Measurements from ENCODE around the gene ZNF174. TPM values are rescaled to one million over a fixed set of nuclear protein-coding genes. Genes with fewer than 3 reads are reported as not detected.

Gene ZNF174
- total and polyA plus RNA-seq, 4 donors = 3.8 to 4.6 (median 4.1) TPM

DNA sequence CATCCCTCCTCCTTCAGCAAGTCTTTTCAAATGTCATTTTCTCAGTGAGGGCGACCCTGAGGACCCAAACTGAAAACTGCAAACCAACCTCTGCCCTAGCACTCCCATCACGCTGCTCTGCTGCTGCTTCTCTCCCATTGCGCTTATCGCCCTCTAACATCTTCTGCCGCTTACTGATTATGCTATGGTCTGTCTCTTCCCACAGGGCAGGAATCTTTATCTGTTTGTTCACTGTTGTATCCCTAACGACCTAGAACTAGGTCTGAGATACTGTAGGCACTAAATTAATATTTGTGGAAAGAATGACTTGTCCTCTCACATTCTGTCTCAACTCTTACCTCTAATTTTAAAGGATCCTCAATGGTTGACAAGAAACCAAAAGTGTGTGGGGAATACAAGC is 12.7 kb upstream of the ZNF174 start:
- Histone ChIP-seq H3K27me3 (ENCODE audit: control insufficient read depth in 4 of 4, insufficient read depth in 4 of 4, low read length in 3 of 4) (no peaks in the 10 kb centered on the region), H3K36me3 (ENCODE audit: control insufficient read depth in 4 of 4, insufficient read depth in 3 of 4, low read depth in 1 of 4, low read length in 3 of 4) (peaks cover 31 to 69% (median 64%) of the 10 kb centered on the region in 4 donors), H3K9ac (ENCODE audit: low read depth in 1 of 2, low read length in 2 of 2) (no peak overlapping the region), H3K27ac (ENCODE audit: low read depth in 1 of 2, low read length in 2 of 2) (no peak overlapping the region), H3K4me1 (ENCODE audit: control insufficient read depth in 4 of 4, insufficient read depth in 4 of 4, low read length in 3 of 4) (no peaks in the 10 kb centered on the region), H3K4me3 (ENCODE audit: low read depth in 1 of 3, low read length in 3 of 3) (peak overlapping the region in 2 of 3 donors; percentile 33 to 44), H3K9me3 (ENCODE audit: control insufficient read depth in 4 of 4, low read length in 3 of 4) (peaks cover 33 to 49% (median 48%) of the 10 kb centered on the region in 4 donors)
- DNase-seq (ENCODE audit: low spot score) = no peak
- WGBS = 97% methylated on average over 6 of the region's 6 CpGs
- TF ChIP-seq EGR1 (IDR thresholded peaks at IDR 0.05; ENCODE audit: low read depth in 2 of 2) (no peak), RAD21 (IDR thresholded peaks at IDR 0.05) (no peak), ZBTB33 (IDR thresholded peaks at IDR 0.05) (no peak), YY1 (IDR thresholded peaks at IDR 0.05) (no peak), RXRA (IDR thresholded peaks at IDR 0.05) (no peak), ATF3 (IDR thresholded peaks at IDR 0.05) (no peak), HNF4G (IDR thresholded peaks at IDR 0.05) (no peak), NR2F2 (IDR thresholded peaks at IDR 0.05) (no peak), SP1 (IDR thresholded peaks at IDR 0.05) (no peak), REST (IDR thresholded peaks at IDR 0.05) (no peak), HNF4A (conservative IDR thresholded peaks at IDR 0.05) (no peak), TAF1 (conservative IDR thresholded peaks at IDR 0.05) (no peak), FOXA2 (IDR thresholded peaks at IDR 0.05) (no peak)
- TF ChIP-seq, protein P1, sequence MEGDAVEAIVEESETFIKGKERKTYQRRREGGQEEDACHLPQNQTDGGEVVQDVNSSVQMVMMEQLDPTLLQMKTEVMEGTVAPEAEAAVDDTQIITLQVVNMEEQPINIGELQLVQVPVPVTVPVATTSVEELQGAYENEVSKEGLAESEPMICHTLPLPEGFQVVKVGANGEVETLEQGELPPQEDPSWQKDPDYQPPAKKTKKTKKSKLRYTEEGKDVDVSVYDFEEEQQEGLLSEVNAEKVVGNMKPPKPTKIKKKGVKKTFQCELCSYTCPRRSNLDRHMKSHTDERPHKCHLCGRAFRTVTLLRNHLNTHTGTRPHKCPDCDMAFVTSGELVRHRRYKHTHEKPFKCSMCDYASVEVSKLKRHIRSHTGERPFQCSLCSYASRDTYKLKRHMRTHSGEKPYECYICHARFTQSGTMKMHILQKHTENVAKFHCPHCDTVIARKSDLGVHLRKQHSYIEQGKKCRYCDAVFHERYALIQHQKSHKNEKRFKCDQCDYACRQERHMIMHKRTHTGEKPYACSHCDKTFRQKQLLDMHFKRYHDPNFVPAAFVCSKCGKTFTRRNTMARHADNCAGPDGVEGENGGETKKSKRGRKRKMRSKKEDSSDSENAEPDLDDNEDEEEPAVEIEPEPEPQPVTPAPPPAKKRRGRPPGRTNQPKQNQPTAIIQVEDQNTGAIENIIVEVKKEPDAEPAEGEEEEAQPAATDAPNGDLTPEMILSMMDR (IDR thresholded peaks at IDR 0.05; ENCODE audit: low read depth, low read length, missing input control) = no peak
- TF ChIP-seq, protein P2, sequence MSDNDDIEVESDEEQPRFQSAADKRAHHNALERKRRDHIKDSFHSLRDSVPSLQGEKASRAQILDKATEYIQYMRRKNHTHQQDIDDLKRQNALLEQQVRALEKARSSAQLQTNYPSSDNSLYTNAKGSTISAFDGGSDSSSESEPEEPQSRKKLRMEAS (IDR thresholded peaks at IDR 0.05) = no peak

All from liver (tissue), 9 donors.